ENCODE measurements around the gene NDEL1. TPM values are rescaled to one million over a fixed set of nuclear protein-coding genes. Genes with fewer than 3 reads are reported as not detected.

Gene NDEL1
- total and polyA plus RNA-seq, 8 donors: 14.4 to 28.8 (median 21.0) TPM

DNA sequence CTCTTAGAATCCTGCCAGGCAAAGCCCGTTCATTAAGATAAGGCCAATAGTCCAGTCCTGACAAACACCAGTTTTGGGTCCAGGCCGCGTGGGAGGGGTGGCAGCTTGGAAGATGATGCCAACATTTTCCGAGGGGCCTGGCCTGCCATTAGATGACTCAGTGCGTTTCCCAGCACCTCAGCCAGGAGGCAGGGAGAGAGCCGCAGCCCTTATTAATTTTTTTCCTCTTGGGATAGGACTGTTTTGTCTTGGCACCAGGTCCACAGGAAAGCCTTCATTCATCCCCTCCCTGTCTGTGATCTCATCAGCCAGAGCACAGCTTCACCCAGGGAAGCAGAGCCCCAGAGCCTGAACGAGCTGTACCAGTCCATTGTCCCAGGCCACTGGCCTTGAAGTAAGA lies 4.7 kb upstream of the NDEL1 start:
- WGBS, 2 donors: 73 to 76% methylated on average over 7 of the region's 7 CpGs

DNA sequence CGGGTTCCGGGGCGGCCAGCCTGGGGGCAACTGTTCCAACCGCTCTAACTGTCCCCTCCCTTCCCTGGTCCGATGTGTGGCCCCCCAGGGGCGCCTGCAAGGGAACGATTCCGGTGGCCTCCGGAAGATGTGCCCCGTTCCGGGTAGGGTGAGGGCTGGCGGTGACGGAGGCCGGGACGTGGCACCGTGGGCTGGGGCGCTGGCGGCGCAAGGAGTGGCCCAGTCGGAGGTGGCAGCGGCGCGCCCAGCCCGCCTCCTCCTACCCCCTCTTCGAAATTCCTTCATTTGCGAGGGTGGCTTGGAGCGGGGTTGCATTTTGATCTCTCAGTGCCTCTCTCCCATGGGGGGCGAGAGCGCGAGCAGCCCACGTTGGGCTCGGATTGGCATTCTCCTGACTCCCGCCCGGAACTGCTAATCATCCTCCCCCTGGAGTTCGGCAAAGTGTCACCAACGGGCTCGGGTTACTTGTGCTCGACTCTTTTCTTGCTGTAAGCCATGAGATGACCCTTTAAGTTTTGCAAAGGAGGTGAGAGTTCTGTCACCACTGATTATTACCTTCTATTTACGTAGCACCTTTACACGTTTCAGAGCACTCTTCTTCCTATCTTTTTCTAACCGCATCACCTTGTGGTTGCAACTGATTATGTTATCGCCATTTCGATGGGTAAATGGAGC lies 622 bp downstream of the NDEL1 start:
- ATAC-seq (peak; percentile 76 to 86 (median 82)), FAIRE-seq (no peak), DNase-seq (peak; percentile 66 to 91 (median 76))
- H3K27ac ChIP-seq: peak overlapping the region; percentile 97 to 100 (median 100)
- peaks cover 0 to 13% (median 10%) of the 10 kb centered on the region in 3 donors for H3K4me1 ChIP-seq
- no peaks in the 10 kb centered on the region for H3K9me3 ChIP-seq
- H3K27me3 ChIP-seq: no peaks in the 10 kb centered on the region
- TF ChIP-seq, protein P1, sequence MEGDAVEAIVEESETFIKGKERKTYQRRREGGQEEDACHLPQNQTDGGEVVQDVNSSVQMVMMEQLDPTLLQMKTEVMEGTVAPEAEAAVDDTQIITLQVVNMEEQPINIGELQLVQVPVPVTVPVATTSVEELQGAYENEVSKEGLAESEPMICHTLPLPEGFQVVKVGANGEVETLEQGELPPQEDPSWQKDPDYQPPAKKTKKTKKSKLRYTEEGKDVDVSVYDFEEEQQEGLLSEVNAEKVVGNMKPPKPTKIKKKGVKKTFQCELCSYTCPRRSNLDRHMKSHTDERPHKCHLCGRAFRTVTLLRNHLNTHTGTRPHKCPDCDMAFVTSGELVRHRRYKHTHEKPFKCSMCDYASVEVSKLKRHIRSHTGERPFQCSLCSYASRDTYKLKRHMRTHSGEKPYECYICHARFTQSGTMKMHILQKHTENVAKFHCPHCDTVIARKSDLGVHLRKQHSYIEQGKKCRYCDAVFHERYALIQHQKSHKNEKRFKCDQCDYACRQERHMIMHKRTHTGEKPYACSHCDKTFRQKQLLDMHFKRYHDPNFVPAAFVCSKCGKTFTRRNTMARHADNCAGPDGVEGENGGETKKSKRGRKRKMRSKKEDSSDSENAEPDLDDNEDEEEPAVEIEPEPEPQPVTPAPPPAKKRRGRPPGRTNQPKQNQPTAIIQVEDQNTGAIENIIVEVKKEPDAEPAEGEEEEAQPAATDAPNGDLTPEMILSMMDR (IDR thresholded peaks at IDR 0.05): no peak
- intact Hi-C loops (cut with DNase I): no loop called here
- H3K4me3 ChIP-seq: peak overlapping the region; percentile 73 to 99 (median 95)
- no peaks in the 10 kb centered on the region for H3K36me3 ChIP-seq
- WGBS, 2 donors: 0 to 1% methylated on average over 41 to 43 of the region's 43 CpGs

More for the DNA sequence above, 4.7 kb upstream of the NDEL1 start:
- intact Hi-C loops (cut with DNase I): no loop called here
- TF ChIP-seq, protein P1 (IDR thresholded peaks at IDR 0.05): no peak
- H3K4me3 ChIP-seq: no peak overlapping the region
- peak in 1 of 6 donors; percentile 23 for DNase-seq
- no peaks in the 10 kb centered on the region for H3K9me3 ChIP-seq
- H3K4me1 ChIP-seq: no peaks in the 10 kb centered on the region
- H3K27ac ChIP-seq: no peak overlapping the region
- ATAC-seq: no peak
- no peak for FAIRE-seq
- no peaks in the 10 kb centered on the region for H3K36me3 ChIP-seq
- no peaks in the 10 kb centered on the region for H3K27me3 ChIP-seq

DNA sequence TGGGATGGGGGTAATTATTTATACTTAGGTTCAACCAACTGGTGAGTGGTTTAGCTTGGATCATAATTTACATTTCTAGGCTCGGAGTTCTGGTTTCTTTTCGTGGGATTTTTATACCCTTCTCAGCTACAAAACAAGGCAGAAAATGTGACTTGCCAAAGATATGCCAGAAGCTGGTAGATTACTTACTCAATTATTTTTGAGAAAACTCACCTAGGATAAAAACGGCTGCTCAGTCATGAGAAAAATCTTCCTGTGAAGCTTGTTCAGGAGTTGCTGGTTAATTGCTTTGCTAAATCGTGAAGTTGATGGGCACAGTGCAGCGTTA lies 1.1 kb downstream of the NDEL1 start:
- H3K27me3 ChIP-seq: no peaks in the 10 kb centered on the region
- DNase-seq (no peak), ATAC-seq (no peak), FAIRE-seq (no peak)
- no peaks in the 10 kb centered on the region for H3K9me3 ChIP-seq
- peak overlapping the region; percentile 73 to 99 (median 95) for H3K4me3 ChIP-seq
- 12 to 13% methylated on average over 5 of the region's 5 CpGs for WGBS, 2 donors
- TF ChIP-seq, protein P1 (IDR thresholded peaks at IDR 0.05): no peak
- peak overlapping the region; percentile 97 to 100 (median 100) for H3K27ac ChIP-seq
- intact Hi-C loops (cut with DNase I): no loop called here
- H3K36me3 ChIP-seq: no peaks in the 10 kb centered on the region
- peaks cover 0 to 18% (median 10%) of the 10 kb centered on the region in 3 donors for H3K4me1 ChIP-seq

DNA sequence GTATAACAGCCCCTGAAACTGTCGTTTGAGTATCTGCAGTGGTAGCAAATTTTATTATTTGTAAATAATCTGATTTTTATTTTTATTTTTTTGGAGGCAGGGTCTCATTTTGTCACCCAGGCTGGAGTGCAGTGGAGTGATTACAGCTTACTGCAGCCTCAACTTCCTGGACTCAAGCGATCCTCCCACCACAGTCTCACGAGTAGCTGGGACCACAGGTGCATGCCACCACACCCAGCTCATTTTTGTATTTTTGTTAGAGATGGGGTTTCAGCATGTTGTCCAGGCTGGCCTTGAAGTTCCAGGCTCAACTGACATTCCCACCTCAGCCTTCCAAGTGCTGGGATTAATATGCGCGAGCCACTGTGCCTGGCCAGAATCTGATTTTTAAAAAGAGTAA lies 2.8 kb downstream of the NDEL1 start:
- Histone ChIP-seq H3K27me3 (no peaks in the 10 kb centered on the region), H3K27ac (no peak overlapping the region), H3K4me3 (no peak overlapping the region), H3K4me1 (peaks cover 0 to 20% (median 10%) of the 10 kb centered on the region in 3 donors), H3K9me3 (no peaks in the 10 kb centered on the region), H3K36me3 (no peaks in the 10 kb centered on the region)
- intact Hi-C loops (cut with DNase I): no loop called here
- FAIRE-seq (no peak), ATAC-seq (no peak), DNase-seq (no peak)
- WGBS, 2 donors: 91 to 92% methylated on average over 5 of the region's 5 CpGs
- TF ChIP-seq, protein P1 (IDR thresholded peaks at IDR 0.05): no peak

DNA sequence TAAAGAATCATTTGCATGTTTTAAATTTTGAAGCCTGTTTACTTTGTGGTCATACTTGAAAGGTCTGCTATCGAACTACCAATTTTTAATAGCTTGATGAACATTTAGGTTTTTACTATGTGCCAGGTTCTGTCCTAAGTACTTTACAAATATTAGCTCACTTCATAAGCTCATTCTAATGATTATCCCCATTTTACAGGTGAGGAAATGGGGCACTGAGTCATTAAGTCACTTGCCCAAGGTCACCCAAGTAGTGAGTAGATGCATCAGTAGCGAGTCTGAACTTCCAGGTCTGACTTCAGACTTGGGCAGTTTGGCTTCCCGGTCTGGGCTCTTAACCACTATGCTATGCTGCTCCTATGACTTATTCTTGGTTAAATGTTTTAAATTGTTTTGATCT lies 4.0 kb downstream of the NDEL1 start:
- H3K27ac ChIP-seq: no peak overlapping the region
- ATAC-seq (no peak), DNase-seq (no peak), FAIRE-seq (no peak)
- H3K4me1 ChIP-seq: peaks cover 0 to 20% (median 10%) of the 10 kb centered on the region in 3 donors
- 98 to 99% methylated on average over 3 of the region's 3 CpGs for WGBS, 2 donors
- no peaks in the 10 kb centered on the region for H3K27me3 ChIP-seq
- TF ChIP-seq, protein P1 (IDR thresholded peaks at IDR 0.05): no peak
- no peak overlapping the region for H3K4me3 ChIP-seq
- H3K36me3 ChIP-seq: peaks cover 0 to 5% (median 0%) of the 10 kb centered on the region in 3 donors
- H3K9me3 ChIP-seq: no peaks in the 10 kb centered on the region
- intact Hi-C loops (cut with DNase I): loop anchor here in 1 of 3 donors (10.0 kb wide), 1 partner anchor 65 kb away; no protein-coding TSS in a partner anchor

All from pancreas (tissue), 10 donors.